ENCODE results near the gene CDC26.
"Not testable (repeated sequence)": the region's sequence is repeated elsewhere in the genome, so short reads cannot be mapped to it uniquely, and the experiment has no call there.

The CDC26 gene

DNA sequence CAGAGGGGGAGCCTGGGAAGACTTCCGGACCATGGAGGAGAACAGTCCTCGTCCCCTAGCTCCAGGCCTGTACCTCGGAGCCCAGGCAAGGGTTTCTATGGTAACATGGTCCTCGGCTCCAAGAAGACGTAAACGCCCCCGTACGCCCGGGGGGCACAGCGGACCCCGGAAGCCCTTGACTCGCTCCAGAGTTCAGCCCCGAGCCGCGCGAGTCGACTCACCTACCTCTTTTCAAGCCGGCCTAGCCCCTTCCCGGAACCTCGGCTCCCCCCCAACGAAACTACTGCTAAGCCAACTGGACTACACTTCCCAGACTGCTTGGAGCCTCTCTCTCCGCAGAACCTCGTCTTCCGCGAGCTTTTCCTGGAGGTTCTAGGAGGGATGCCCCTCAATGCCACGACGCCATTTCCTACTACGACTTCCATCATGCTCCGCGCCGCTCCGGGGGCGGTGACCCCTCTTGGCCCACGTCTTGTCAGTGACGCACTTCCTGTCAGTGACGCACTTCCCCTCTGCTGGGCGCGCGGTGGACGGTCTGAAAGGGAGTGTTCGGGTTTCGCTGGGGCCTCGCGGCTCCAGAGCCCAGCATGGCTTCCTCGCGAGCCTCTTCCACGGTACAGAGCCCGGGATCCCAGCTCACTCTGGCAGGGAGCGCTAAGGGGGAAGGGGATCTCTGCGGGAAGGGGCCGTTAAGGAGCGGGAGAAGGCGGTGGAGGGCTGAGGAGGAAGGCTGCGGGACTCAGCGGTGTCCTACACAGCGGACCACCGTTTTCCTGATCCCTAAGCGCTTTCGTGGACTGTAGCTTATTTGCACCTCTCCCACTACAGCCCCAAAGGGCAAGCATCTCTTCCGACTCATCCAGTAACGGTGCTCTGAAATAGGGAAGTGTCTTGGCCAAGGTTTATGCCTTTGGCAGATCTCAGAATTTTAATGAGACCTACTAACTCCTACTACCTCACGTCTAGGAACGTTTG lies at the start of gene CDC26, which contains the start of gene PRPF4:
Gene CDC26, minus strand, starts transcription at position 416 of the 975 bp plus-strand sequence. CDS start 3,065 bp downstream, outside the sequence.
Gene PRPF4, plus strand, starts transcription at position 502 of the 975 bp plus-strand sequence. Its CDS starts 86 bp downstream, at position 588.
- DNase-seq, result peak; percentile 95 to 96

DNA sequence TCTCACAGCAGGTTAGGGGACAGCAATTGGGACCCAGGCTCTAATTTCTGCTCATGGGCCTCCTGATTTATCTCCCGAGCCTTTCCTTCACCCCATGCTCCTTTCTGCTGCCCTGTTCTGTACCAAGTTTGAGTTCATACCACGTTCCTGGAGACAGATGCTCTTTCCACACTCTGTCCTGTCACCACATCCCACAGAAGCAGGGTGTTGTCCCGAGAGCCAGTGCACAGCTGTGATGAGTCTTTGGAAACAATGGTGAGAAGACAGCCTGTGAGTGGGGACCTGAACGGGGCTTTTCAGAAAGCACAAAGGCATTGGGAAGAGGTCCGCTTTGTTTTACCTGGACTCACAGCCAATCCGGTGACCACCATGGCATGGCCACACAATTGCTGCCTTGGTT lies 47.3 kb upstream of the CDC26 start:
- DNase-seq, result no peak

DNA sequence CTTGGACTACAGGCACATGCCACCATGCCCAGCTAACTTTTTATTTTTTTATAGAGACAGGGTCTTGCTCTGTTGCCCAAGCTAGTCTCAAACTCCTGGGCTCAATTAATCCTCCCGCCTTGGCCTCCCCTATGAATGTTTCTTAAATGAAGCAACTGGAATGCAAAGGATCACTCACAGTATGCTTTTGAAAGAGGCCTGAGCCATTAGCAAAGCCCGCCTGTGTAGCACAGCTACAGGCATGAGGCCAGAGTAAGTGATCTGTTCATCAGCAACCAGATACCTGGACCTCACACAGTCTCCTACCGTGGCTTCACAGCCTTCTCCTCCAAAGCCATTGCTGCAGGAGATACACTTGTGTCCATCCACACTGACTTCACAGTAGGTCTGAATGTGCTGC lies 44.7 kb upstream of the CDC26 start:
- no peak for DNase-seq

DNA sequence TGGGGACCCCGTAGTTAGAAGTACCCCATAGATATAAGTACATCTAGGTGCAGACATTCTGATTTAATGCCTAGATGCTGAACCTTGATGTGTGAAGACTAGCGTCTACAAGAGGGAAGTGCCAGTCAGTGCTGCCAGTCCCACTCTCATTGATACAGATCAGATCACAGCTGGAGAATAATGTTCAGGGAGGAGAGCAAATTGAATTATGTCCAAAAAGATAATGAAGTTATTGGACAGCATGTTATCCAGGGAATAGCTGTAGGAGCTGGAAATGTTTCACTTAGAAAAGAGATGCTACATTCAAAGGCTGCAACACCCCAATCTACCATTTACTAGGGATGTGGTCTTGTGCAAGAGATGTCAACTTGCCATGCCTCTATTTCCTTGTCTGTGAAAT lies 43.7 kb upstream of the CDC26 start:
- DNase-seq, result no peak

DNA sequence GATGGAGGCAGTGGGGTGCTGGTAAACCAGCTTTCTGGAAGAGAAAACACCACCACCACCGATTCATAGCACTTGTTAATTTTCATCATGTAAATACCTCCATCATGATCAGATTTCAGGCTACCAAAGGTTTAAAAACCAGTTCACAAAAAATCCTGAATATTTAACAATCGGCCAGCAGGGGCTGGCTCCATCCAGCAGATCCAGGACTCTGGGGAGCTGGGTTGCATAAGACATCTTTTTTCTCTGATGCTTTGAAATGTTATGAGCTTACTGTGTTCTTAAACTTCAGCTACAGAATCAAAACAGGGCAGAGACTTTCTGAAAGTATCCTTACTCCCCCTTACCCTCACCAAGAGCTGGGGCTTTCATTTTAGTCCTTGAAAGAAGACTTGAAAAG lies 42.4 kb upstream of the CDC26 start:
- no peak for DNase-seq

DNA sequence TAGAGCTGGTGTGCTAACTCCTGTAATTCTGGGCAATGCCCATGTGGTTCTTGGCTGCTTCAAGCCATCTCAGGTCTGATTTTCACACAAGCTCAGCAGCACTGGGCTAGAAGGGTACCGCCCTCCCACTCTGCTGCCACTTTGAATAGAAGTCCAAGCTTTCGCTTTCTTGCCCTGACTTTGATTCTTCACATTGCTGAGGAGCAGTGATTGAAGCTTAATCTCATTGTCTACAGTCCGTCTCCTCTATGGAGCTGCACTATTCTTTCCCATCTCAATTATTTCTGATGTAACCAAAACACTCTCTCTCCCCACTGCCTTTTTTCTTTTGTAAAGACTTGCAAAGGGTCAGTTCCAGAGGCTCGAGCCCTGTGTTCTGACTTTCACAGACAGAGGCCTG lies 40.7 kb upstream of the CDC26 start:
- no peak for DNase-seq

DNA sequence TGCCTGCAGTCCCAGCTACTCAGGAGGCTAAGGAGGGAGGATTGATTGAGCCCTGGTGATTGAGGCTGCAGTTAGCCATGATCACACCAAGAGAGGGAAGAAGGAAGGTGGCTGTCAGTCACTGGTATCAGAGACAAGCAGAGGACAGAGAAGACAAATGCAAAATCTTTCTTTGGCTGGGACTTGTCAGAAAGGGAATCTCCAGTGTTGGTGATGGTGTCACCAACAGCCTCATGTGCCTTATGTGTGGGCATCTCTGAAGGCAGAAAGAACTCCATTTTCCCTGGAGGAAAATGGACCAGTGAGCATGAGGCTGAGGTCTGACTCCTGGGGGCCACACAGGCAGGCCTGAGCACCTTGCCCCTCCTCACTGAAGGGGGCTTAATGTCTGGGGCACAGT lies 39.9 kb upstream of the CDC26 start:
- DNase-seq, result no peak

DNA sequence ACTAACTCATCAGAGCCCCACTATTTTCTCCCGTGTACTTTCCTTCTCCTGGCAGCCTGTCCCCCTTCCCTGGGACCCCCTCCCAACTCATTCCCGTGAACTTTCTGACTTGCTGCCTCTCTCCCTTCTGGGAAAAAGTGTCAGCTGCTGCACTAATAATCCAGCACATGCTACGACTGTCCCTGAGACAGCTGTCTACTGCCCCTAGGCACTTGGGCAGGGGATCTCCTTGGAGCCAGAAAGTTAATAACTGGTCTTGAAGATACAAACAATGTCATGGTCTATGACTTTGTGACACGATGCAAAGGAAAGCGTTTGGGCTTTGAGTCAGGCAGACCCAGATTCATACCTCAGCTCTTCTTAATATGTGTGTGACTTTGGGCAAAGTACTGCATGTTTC lies 37.9 kb upstream of the CDC26 start:
- no peak for DNase-seq

DNA sequence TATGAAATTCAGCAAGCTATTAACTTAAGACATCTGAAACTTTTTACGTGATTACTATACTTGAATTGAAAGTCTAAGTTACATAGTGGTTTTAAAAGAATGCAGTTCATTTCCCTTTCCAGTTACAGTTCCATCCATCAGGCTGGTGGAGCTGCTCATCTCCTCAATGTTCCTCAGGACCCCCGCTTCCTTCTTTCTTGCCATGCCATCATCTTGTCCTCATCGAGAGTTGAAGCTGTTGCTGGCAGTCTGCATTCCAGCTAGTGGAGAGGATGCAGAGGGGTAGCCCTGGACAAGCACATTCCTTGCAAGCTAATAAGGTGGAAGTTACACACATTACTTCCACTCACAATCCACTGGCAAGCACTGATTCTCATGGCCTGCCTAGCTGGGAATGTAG lies 36.6 kb upstream of the CDC26 start:
- no peak for DNase-seq

DNA sequence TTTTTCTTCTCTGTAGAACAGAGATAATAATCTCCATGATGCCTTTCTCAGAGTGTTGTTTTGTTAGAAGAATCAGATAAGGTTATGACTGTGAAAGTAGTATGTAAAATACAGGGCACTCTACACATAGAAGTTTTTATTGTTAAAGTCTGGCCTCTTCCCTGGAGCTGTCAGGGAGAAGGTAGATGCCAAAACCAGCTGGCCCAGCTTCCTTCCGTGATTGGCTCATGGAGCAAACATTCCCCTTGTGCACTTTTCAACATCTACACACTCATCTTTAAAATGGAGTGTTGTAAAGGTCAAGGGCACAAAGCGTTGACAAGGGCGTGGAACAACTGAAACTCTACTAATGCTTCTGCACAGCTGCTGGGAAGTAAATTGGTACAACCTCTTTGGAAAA lies 35.2 kb upstream of the CDC26 start:
- DNase-seq, result no peak

DNA sequence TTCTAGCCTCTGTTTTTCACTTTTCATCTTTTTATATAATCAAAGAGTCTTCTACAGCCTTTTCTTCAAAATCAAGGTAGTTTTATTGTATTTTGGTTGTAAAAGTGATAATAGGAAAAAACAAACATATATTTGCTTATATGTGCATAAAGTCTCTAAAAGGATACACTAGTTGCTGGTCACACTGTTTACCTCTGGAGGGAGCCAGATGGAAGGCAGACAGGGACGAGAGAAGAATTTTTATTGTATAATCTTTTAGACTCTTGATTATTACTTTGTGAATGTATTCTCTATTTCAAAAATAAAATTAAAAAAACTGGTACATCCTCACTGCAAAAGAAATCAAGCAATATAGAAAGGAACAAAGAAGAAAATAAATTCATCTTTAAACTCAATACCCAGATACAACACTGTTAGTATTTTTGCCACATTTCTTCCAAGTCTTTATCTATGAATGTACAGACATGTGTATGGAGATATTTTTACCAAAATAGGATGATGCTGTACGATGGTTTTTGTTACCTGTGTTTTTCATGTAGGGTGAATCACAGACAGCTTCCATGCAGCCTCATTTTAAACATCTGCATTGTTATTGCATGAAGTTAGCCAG lies 33.9 kb upstream of the CDC26 start:
- peak in 1 of 2 experiments; percentile 27 for DNase-seq

DNA sequence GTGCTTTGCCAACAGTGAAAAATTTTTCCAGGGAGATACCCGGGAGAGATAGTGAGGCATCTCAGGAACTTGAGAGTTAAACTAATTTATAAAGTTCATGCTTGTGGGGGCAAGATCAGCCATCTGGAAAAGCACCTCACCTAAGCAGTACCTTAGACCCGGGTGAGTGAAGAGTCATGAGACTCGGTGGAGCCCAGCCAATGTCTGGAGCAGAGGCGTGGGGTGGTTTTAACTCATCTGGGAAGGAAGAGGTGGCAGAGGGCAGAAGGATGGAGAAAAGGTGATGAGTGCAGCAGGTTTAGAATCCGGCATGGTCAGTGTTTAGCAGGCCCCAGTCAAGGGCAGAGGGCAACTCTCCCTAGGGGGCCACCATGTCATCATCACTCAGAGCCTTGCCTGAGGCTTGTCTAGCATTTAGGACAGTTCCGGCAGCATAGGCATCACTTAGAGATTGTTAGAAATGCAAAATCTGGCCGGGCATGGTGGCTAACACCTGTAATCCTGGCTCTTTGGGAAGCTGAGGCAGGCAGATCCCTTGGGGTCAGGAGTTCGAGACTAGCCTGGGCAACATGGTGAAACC lies 32.1 kb upstream of the CDC26 start:
- DNase-seq, result no peak

DNA sequence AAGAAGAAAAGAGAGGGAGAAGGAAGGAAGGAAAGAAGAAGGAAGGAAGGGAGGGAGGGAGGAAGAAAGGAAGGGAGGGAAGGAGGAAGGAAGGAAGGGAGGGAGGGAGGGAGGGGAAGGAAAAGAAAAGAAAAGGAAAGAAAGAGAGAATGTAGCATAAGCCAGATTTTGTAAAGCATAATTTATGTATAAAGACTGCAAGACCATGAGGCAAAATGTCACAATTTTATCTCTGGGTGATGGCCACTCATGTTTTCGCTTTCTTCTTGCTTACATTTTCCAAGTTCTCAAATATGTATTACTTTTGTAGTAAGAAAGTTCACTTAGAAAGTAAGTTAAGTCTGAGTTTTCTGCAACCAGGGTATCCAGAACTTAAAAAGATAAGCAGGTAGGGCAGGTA lies 31.2 kb upstream of the CDC26 start:
- DNase-seq, result no peak

DNA sequence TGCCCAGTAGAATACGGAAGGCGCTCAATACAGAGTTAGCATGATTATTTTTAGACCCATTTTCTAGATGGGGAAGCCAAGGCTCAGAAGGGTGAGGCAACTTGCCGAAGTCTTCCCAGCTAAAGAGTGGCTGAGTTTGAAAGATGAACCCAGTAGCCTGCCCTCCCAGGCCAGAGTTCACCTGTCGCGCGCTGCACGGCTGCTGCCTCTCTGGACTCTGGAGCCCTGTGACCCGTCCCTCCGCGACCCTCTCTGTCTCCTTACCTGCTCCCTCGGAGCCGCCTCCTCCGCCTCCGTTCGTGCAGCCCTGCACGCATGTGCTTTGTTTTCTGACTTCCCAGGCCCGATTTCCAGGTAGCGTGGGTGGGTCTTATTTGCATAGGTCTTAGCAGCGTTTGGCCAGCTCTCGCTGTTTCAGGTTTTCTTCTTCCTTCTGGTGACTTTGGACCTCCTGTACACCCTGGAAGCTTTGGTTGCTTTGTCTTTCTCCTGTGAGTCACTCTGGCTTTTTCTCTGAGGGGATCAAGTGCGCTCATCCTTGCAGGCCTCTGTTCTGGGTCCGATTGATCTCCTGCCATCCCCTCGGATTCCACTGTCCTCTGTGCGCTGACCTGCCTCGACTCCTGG lies 27.5 kb upstream of the CDC26 start, which contains the start of gene RNF183:
Gene RNF183, minus strand, starts transcription at position 585 of the 627 bp plus-strand sequence. CDS start 5,192 bp downstream, outside the sequence.
- peak in 1 of 2 experiments; percentile 18 for DNase-seq

DNA sequence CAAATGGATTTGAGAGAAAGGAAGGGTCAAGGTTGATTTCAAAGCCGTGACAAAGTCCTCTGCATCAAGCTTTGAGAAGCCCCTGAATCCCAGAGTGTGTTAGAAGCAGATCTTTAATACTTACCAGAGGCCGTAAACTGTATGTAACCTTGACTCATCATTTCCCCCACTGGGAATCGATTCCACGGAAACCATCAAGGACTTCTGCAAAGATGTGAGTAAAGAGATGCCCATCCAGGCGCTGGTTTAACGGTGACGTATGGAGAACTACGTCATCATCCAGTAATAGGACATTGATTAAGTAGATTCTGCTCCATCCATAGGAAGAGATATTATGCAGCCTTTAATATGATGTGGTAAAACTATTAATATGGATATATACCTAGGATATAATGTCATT lies 26.2 kb upstream of the CDC26 start:
- no peak for DNase-seq

DNA sequence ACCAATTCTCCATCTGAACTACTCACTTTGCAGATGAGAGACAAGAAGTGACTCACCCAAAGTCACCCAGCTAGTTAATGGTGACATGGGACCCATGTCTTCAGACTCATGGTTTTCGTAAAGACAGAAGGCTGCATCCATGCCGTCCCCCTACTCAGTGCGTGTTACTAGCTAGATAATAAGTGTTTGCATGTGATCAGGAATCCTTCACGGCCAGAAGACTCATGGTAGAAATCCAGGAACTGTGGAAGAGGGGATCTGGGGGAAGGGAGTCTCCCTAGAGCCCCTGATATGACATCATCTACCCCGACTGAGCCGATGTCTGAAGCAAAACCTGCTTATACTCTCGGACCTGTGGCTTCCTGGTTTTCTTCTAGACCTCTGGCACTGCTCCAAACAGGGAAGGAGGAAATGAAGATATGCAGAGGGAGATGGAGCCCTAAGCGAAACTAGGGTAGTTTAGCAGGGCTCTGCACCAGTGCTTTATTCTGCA lies 24.5 kb upstream of the CDC26 start:
- no peak for DNase-seq

DNA sequence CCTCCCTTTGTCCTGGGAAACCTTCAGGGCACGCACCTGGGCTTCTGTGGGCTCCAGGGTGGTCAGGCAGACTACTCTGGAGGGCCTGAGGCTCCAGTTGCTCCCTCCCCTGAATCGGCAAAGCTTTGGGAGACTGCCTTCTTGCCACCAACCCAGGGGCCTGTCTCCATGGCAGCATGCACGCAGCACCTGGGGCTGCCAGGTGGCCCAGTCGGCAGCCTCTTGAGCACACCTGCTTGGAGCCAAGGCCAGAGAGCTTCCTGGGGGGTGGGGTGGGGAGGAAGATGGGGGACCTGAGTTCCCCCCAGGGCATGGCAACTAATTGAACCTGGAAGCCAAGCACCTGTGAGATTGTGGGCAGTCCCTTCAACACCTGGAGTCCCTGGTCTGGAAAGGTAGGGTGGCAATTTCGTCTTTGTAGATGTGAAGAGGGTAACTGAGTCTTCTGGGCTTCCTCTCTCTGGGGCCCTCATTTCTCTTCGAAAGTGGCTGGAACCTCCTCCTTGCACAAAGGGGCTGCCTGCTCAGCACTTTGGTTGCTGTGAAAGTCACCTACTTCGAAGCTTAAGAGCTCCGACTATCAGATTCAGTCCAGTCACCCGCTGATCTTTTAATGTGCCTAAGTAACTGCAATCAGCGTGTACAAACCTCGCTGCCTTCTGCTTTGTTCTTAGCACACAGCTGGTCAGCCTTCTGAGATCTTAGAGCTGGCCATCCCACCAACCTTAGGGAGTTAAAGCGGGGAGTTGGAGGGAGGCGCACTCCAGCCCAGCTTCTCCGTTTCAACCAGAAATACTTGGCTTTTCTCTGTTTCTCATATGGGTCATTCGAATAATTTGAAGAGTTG lies 23.8 kb upstream of the CDC26 start:
- DNase-seq, result peak; percentile 11 to 25

DNA sequence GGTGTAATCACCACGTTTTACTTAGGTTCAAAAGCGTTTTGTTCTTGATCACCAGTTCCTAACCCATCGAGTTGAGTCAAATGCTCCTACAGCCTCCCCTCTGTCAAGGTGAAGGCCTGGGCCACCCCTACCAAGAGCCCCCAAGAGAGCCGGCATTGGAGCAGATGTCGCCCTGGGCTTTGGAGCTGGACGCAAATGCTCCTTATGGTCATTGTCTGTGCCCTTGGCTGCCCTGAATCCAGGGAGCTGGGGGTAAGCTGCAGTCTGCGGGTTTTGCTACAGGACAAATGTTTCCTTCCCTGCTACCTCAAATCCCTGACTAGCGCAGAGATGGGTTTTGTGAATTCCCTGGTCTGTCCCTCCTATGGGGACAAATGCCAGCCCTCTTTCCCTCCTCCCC lies 22.9 kb upstream of the CDC26 start:
- DNase-seq, result no peak

DNA sequence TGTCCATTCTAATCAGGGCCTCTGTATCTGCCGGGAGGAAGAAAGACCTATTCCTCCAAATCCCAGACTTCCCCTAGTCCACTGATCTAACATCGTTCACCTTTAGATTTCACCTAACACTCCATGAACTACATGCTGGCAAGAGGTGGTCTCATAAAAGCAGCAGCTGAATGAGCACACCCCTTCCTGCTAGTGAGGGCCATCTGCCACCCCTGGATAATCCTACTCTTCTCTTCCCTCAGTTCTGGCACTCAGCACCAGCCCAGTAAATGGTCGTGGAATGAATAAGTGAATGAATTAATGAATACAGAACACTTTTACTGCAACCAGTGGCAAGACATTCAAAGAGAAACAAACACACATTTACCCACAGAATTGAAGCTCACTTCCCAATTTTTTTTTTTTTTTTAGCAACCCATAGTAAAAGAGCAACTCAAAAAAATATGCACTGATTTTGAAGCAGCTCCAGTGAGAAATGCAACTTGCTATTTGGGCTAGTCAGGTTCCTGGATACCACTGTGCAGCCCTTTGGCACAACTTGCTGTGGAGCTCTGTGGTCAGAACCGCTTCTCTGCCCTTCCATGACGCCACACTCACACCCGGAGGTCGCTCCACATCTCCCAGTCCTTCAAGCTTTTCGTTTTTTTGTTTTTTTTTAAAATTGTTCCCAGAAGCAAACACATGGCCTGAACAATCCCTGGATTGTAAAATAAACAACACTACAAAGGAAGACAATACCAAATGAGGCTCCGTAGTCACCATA lies 21.6 kb upstream of the CDC26 start:
- DNase-seq, result no peak

DNA sequence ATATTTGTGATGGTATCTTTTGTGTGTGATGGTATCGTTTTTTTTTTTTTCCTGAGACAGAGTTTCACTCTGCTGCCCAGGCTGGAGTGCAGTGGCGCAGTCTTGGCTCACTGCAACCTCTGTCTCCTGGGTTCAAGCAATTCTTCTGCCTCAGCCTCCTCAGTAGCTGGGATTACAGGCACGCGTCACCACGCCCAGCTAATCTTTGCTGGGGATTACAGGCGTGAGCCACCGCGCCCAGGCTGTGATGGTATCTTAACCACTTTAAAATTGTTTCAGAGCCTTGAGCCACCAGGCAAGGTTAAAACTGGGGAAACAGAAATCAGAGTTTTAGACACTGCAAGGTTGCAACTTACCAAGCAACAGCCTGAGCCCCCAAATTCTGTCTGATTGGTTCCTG lies 20.9 kb upstream of the CDC26 start:
- DNase-seq, result not testable (repeated sequence)

DNA sequence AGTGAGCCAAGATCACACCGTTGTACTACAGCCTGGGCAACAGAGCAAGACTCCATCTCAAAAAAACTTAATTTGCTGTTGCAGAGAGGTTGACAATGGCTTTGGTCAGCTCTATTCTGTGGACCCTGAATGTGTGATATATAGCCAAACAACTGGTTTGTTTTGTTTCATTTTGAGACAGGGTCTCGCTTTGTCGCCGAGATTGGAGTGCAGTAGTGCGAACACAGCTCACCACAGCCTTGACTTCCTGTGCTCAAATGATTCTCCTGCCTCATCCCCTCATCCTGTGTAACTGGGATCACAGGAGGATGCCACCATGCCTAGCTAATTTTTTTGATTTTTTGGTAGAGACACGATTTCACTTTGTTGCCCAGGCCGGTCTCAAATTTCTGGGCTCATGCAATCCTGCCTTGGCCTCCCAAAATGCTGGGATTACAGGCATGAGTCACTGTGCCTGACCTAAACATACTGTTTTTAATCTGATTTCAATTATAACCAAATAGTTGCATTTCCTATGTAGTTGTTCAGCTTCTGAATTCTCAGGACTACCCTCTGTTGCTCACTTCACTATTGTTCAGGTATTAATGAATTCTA lies 18.0 kb upstream of the CDC26 start:
- no peak for DNase-seq
